Measurements from ENCODE around the gene RUNX3.

RUNX3 gene

DNA sequence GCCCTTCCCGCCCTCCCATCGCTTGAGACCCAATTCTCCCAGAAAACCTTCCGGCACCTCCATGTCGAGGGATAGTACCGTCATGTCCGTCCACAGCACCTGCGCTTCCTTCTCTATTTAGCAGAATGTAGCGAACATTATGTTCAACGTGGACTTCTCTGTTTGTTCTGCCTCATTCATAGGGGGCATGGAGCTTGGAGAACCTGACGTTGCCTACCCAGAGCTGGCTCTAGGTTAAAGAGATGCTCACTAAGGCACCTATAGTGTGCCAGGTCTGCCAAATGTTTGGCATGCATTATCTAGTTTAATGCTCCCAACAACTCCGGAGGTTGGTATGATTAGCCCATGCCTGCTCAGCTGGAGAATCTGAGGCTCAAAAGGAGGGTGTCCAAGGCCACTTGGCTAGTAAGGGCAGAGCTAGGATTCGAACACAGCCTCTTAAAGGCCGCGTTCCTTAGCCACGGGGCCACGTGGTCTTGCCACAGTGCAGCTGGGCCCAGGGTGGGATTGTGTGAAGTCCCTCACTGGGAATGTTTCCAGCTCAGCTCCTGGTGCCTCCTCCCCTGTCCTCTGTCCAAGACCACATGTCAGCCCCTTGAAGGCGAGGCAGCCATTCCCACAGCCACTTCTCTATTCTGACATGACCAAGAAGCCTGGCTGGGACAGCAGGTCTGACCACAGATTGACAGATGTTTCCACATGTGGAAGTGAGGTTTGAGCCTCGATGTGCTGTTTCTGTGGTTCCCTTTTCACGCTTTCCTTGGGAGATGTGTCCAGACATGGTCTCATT lies 57.8 kb downstream of the RUNX3 start:
- TF ChIP-seq CREB1 (IDR thresholded peaks at IDR 0.05; ENCODE audit: low read depth) (no peak), EP300 (IDR thresholded peaks at IDR 0.05; ENCODE audit: borderline replicate concordance) (no peak), CEBPB (IDR thresholded peaks at IDR 0.05) (no peak), RAD21 (IDR thresholded peaks at IDR 0.05; ENCODE audit: low read depth) (no peak), ZBTB7A (IDR thresholded peaks at IDR 0.05; ENCODE audit: low read depth) (no peak), EGR1 (IDR thresholded peaks at IDR 0.05) (no peak), NFIC (IDR thresholded peaks at IDR 0.05) (no peak), REST (IDR thresholded peaks at IDR 0.05; ENCODE audit: low read depth) (no peak)

- TF ChIP-seq TEAD4 (IDR thresholded peaks at IDR 0.05) (no peak), FOXM1 (IDR thresholded peaks at IDR 0.05; ENCODE audit: borderline replicate concordance, low read depth) (no peak), REST (IDR thresholded peaks at IDR 0.05; ENCODE audit: low read depth) (no peak), YY1 (IDR thresholded peaks at IDR 0.05; ENCODE audit: low read depth) (no peak), ZBTB7A (IDR thresholded peaks at IDR 0.05; ENCODE audit: low read depth) (no peak), RAD21 (IDR thresholded peaks at IDR 0.05; ENCODE audit: low read depth) (no peak)
Measured at GRCh38 chr1:24871306-24871901, 58.7 kb downstream of the RUNX3 start.

DNA sequence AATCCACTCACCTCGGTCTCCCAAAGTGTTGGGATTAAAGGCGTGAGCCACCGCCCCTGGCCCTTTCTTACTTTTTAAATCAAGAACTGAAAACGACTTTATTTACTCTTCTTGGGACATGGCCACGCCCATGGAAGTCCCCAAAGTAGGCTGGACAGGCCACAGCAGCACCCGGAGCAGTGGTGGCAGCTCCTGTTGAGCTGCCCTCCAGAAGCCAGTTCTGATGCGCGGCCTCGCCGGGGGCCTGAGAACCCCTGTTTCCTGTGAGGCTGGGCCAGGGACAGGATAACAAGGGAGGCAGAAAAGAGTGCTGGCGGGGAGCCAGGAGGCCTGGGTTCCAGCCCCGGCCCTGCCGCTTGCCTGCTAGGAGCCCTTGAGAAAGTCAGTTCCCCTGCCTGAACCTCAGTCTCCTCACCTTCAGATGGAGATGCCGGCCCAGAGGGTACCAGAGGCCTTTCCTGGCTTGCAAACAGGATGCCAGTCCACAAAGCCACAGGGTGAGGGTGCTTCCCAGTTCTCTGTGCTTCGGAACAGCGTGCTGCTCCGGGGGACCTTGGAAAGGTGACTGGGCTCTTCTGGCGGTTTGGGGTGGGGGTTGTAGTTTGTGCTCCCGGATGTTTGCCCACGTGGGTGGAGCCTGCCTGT lies 59.4 kb downstream of the RUNX3 start:
- TF ChIP-seq REST (IDR thresholded peaks at IDR 0.05; ENCODE audit: low read depth) (no peak), YY1 (IDR thresholded peaks at IDR 0.05; ENCODE audit: low read depth) (no peak), CEBPB (IDR thresholded peaks at IDR 0.05) (no peak), RAD21 (IDR thresholded peaks at IDR 0.05; ENCODE audit: low read depth) (no peak), EGR1 (IDR thresholded peaks at IDR 0.05) (no peak), MAX (IDR thresholded peaks at IDR 0.05) (no peak), EP300 (IDR thresholded peaks at IDR 0.05; ENCODE audit: borderline replicate concordance) (no peak), CREB1 (IDR thresholded peaks at IDR 0.05; ENCODE audit: low read depth) (no peak), NFIC (IDR thresholded peaks at IDR 0.05) (no peak), ZBTB7A (IDR thresholded peaks at IDR 0.05; ENCODE audit: low read depth) (no peak), TCF12 (IDR thresholded peaks at IDR 0.05; ENCODE audit: low read depth) (no peak)
- TF ChIP-seq, protein P1, sequence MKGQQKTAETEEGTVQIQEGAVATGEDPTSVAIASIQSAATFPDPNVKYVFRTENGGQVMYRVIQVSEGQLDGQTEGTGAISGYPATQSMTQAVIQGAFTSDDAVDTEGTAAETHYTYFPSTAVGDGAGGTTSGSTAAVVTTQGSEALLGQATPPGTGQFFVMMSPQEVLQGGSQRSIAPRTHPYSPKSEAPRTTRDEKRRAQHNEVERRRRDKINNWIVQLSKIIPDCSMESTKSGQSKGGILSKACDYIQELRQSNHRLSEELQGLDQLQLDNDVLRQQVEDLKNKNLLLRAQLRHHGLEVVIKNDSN (IDR thresholded peaks at IDR 0.05) = no peak

- TF ChIP-seq REST (IDR thresholded peaks at IDR 0.05; ENCODE audit: low read depth) = no peak
- TF ChIP-seq NFIC (IDR thresholded peaks at IDR 0.05) = no peak
- TF ChIP-seq TCF12 (IDR thresholded peaks at IDR 0.05; ENCODE audit: low read depth) = no peak
- TF ChIP-seq MAX (IDR thresholded peaks at IDR 0.05) = no peak
Measured at GRCh38 chr1:24868016-24868875, 61.8 kb downstream of the RUNX3 start.
